K562 (cell line): Measurements from ENCODE around the gene PPFIA3. TPM values are rescaled to one million over a fixed set of nuclear protein-coding genes. Genes with fewer than 3 reads are reported as not detected.

Experiments used
- CEBPB ChIP-seq: fragments of 450-650 bp; IDR thresholded peaks from 2 replicates; pipeline ENCODE4 v1.6.1; 2016; ENCODE audit warnings: missing genetic modification characterization, missing compliant biosample characterization
- JUND ChIP-seq, 2 experiments: IDR thresholded peaks; 2 replicates in 1 of 2; 3 replicates in 1 of 2; pipeline ENCODE4 v1.6.1; 2011; ENCODE audit warnings: borderline replicate concordance in 2 of 2, low read depth in 2 of 2, low read length in 2 of 2, improper control_type of control experiment in 1 of 2, missing biosample characterization in 1 of 2, missing genetic modification characterization in 1 of 2, missing genetic modification reagents in 1 of 2
- KLF13 ChIP-seq: fragments of 450-650 bp; IDR thresholded peaks from 2 replicates; pipeline ENCODE4 v1.6.1; 2016; ENCODE audit warnings: missing genetic modification characterization, low read depth, mild to moderate bottlenecking, missing compliant biosample characterization, moderate library complexity, borderline replicate concordance
- NFIX ChIP-seq: fragments of 250-450 bp; sonication (Bioruptor Pico); IDR thresholded peaks from 2 replicates; pipeline ENCODE4 v1.4.0; 2020; ENCODE audit warnings: low read depth, mild to moderate bottlenecking, moderate library complexity
- NFXL1 ChIP-seq: fragments of 450-650 bp; formaldehyde crosslinking; IDR thresholded peaks from 2 replicates; pipeline ENCODE4 v1.4.0; 2021; ENCODE audit warnings: mild to moderate bottlenecking
- OTX1 ChIP-seq: fragments of 450-650 bp; formaldehyde crosslinking; IDR thresholded peaks from 2 replicates; pipeline ENCODE4 v1.4.0; 2022; ENCODE audit warnings: mild to moderate bottlenecking
- PHF21A ChIP-seq: fragments of 450-650 bp; IDR thresholded peaks from 2 replicates; pipeline ENCODE4 v1.6.1; 2017; ENCODE audit warnings: low read depth, borderline replicate concordance
- POLR2A ChIP-seq: fragments of 450-650 bp; conservative IDR thresholded peaks from 2 replicates; pipeline ENCODE4 v1.6.1; 2016
- POLR2G ChIP-seq: fragments of 200-400 bp; formaldehyde crosslinking; IDR thresholded peaks from 2 replicates; pipeline ENCODE4 v1.6.1; 2017; ENCODE audit warnings: low read depth, mild to moderate bottlenecking, antibody characterized with exemption, low read length, moderate library complexity
- RBFOX2 ChIP-seq: fragments of 200-400 bp; formaldehyde crosslinking; IDR thresholded peaks from 2 replicates; pipeline ENCODE4 v1.6.1; 2017; ENCODE audit warnings: low read depth, mild to moderate bottlenecking, low read length, moderate library complexity
- SIRT6 ChIP-seq: IDR thresholded peaks from one replicate; pipeline ENCODE4 v1.6.1; 2012; ENCODE audit warnings: low read depth, mild to moderate bottlenecking, control low read depth, inconsistent platforms, low read length, moderate library complexity
- SMARCA4 ChIP-seq: fragments of 450-650 bp; IDR thresholded peaks from 2 replicates; pipeline ENCODE4 v1.6.1; 2016
- STAT5B ChIP-seq: fragments of 250-450 bp; sonication (Bioruptor Pico); IDR thresholded peaks from 2 replicates; pipeline ENCODE4 v1.8.0; 2021; ENCODE audit warnings: mild to moderate bottlenecking, inconsistent platforms
- TAL1 ChIP-seq: fragments of 450-650 bp; IDR thresholded peaks from 2 replicates; pipeline ENCODE4 v1.6.1; 2016; ENCODE audit warnings: mild to moderate bottlenecking
- TFAM ChIP-seq: fragments of 250-450 bp; sonication (Bioruptor Pico); conservative IDR thresholded peaks from 2 replicates; pipeline ENCODE4 v1.5.0; 2021; ENCODE audit warnings: mild to moderate bottlenecking, moderate library complexity
- ZNF316 ChIP-seq: fragments of 450-650 bp; IDR thresholded peaks from 2 replicates; pipeline ENCODE4 v1.6.1; 2016
- polyA plus RNA-seq, 8 experiments: library from polyadenylated mRNA; depleted of rRNA in 4 of 8; stranded (reverse) in 5 of 8; unstranded in 3 of 8; fragments of >200 nt; fragmentation: Nextera tagmentation in 2 of 8; fragmentation: Illumina TruSeq in 1 of 8; extraction: Ambion mirVana in 2 of 8; extraction: Trizol in 1 of 8; gene quantifications; 2 replicates each; pipeline versions ENCODE4 v1.2.1 to v1.2.3, GENCODE V29; 2011 to 2014; ENCODE audit warnings: inconsistent platforms in 1 of 8, missing spikeins in 1 of 8
- total RNA-seq, 7 experiments: library from RNA; depleted of rRNA in 6 of 7; stranded (reverse); fragments of >200 nt in 6 of 7; fragmentation: Illumina TruSeq in 2 of 7; extraction: Trizol in 2 of 7; gene quantifications; 2 replicates each; pipeline versions ENCODE4 v1.2.1 to v1.2.3, GENCODE V29; 2011 to 2021; ENCODE audit warnings: low replicate concordance in 1 of 7
- TF ChIP-seq, protein P1 (sequence below): fragments of 450-650 bp; IDR thresholded peaks from 2 replicates; pipeline ENCODE4 v1.6.1; 2017; ENCODE audit warnings: antibody characterized with exemption
- TF ChIP-seq, protein P2 (sequence below): fragments of 450-650 bp; formaldehyde crosslinking; IDR thresholded peaks from 2 replicates; pipeline ENCODE4 v1.4.0; 2020; ENCODE audit warnings: mild to moderate bottlenecking, moderate library complexity
- TF ChIP-seq, protein P3 (sequence below), 2 experiments: fragments of 450-650 bp in 1 of 2; IDR thresholded peaks; 2 replicates each; pipeline ENCODE4 v1.6.1; 2011 to 2017; ENCODE audit warnings: low read depth in 2 of 2, antibody characterized with exemption in 1 of 2, borderline replicate concordance in 1 of 2, low read length in 1 of 2, mild to moderate bottlenecking in 1 of 2, mixed read lengths in 1 of 2; ENCODE audit not compliant: control insufficient read depth in 1 of 2
- TF ChIP-seq, protein P4 (sequence below): sonication (generic); formaldehyde crosslinking; IDR thresholded peaks from 2 replicates; pipeline ENCODE4 v1.9.0; 2022; ENCODE audit warnings: mild to moderate bottlenecking, missing genetic modification reagents

PPFIA3 gene
- total and polyA plus RNA-seq, 9 of the 15 experiments (the other 6 are each of a cell fraction or from before 2014, with no cell fraction given), result 0.10 to 53.0 (median 17.6) TPM

DNA sequence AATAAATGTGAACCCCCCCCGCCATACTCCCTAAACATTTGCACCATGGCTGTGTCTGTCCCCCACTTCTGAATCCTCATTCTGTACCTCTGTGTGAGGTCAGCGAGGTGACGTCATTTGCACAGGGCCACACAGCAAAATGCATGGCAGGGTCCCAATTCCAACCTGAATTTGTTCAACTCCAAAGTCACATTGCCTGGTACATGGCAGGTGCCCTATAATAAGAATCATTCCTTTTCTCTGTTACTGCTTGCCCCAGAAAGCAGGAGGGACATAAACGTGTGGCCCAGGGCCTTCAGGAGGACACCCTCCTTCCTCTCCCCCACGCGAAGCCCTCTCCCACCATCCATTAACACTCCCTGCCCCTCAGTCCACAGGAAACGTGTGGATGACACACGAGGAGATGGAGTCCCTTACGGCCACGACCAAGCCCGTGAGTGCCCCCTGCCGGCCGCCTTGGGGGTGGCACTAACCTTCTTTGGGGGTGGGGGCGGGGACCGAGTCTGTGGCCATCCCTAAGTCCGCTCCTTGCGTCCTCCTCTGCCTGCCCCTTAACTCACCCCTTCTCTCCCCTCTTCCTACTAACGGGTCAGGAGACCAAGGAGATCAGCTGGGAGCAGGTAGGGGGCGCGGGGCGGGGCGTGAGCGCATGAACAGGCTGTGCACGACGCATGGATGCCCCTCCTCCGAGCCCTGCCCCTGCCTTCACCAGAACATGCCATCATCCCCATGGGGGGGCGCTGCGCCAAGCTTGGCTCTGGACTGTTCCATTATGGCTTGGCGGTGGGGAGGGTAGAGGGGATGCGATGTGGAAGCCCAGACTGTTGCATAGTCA, 26.4 kb downstream of the PPFIA3 start (continued):
- TF ChIP-seq ZNF316 (no peak), PHF21A (0 out of 2 replicates have a peak, but pooled peaks have one; percentile 55), RBFOX2 (peak; percentile 53; the same call in 1 of the 2 replicates), TAL1 (no peak), NFXL1 (CRISPR knock-in tag) (no peak), TFAM (CRISPR knock-in tag) (no peak), POLR2A (0 out of 2 replicates have a peak, but pooled peaks have one; percentile 24), STAT5B (CRISPR knock-in tag) (no peak), JUND (IDR thresholded peaks at IDR 0.05; ENCODE audit: borderline replicate concordance, low read depth, low read length) (peak; percentile 94), JUND (tag; IDR thresholded peaks at IDR 0.05; ENCODE audit: borderline replicate concordance, low read depth, low read length) (peak; percentile 64; the same call in 2 of the 3 replicates), SMARCA4 (peak; percentile 46; the same call in 1 of the 2 replicates), POLR2G (peak; percentile 48), OTX1 (CRISPR knock-in tag) (no peak), CEBPB (no peak), SIRT6 (no peak), KLF13 (tag) (no peak), NFIX (CRISPR knock-in tag) (no peak)
- TF ChIP-seq, protein P1, sequence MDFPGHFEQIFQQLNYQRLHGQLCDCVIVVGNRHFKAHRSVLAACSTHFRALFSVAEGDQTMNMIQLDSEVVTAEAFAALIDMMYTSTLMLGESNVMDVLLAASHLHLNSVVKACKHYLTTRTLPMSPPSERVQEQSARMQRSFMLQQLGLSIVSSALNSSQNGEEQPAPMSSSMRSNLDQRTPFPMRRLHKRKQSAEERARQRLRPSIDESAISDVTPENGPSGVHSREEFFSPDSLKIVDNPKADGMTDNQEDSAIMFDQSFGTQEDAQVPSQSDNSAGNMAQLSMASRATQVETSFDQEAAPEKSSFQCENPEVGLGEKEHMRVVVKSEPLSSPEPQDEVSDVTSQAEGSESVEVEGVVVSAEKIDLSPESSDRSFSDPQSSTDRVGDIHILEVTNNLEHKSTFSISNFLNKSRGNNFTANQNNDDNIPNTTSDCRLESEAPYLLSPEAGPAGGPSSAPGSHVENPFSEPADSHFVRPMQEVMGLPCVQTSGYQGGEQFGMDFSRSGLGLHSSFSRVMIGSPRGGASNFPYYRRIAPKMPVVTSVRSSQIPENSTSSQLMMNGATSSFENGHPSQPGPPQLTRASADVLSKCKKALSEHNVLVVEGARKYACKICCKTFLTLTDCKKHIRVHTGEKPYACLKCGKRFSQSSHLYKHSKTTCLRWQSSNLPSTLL, result no peak
- TF ChIP-seq, protein P2, sequence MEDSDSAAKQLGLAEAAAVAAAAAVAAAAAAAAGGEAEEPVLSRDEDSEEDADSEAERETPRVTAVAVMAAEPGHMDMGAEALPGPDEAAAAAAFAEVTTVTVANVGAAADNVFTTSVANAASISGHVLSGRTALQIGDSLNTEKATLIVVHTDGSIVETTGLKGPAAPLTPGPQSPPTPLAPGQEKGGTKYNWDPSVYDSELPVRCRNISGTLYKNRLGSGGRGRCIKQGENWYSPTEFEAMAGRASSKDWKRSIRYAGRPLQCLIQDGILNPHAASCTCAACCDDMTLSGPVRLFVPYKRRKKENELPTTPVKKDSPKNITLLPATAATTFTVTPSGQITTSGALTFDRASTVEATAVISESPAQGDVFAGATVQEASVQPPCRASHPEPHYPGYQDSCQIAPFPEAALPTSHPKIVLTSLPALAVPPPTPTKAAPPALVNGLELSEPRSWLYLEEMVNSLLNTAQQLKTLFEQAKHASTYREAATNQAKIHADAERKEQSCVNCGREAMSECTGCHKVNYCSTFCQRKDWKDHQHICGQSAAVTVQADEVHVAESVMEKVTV (CRISPR knock-in tag), result peak; percentile 51; the same call in 1 of the 2 replicates
- TF ChIP-seq, protein P3, sequence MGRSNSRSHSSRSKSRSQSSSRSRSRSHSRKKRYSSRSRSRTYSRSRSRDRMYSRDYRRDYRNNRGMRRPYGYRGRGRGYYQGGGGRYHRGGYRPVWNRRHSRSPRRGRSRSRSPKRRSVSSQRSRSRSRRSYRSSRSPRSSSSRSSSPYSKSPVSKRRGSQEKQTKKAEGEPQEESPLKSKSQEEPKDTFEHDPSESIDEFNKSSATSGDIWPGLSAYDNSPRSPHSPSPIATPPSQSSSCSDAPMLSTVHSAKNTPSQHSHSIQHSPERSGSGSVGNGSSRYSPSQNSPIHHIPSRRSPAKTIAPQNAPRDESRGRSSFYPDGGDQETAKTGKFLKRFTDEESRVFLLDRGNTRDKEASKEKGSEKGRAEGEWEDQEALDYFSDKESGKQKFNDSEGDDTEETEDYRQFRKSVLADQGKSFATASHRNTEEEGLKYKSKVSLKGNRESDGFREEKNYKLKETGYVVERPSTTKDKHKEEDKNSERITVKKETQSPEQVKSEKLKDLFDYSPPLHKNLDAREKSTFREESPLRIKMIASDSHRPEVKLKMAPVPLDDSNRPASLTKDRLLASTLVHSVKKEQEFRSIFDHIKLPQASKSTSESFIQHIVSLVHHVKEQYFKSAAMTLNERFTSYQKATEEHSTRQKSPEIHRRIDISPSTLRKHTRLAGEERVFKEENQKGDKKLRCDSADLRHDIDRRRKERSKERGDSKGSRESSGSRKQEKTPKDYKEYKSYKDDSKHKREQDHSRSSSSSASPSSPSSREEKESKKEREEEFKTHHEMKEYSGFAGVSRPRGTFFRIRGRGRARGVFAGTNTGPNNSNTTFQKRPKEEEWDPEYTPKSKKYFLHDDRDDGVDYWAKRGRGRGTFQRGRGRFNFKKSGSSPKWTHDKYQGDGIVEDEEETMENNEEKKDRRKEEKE (IDR thresholded peaks at IDR 0.05; ENCODE audit: borderline replicate concordance in 1 of 2, control insufficient read depth in 1 of 2, low read depth in 2 of 2, low read length in 1 of 2), result peak in 1 of 2 experiments; percentile 86; a peak in 2 of 4 replicates
- TF ChIP-seq, protein P4, sequence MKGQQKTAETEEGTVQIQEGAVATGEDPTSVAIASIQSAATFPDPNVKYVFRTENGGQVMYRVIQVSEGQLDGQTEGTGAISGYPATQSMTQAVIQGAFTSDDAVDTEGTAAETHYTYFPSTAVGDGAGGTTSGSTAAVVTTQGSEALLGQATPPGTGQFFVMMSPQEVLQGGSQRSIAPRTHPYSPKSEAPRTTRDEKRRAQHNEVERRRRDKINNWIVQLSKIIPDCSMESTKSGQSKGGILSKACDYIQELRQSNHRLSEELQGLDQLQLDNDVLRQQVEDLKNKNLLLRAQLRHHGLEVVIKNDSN (CRISPR knock-in tag), result no peak
